Tibial nerve (tissue), 4 donors: ENCODE measurements around the gene LGI1. TPM values are rescaled to one million over a fixed set of nuclear protein-coding genes. Genes with fewer than 3 reads are reported as not detected.

Experiments used
- DNase-seq, 2 donors: peaks; one replicate each; pipeline ENCODE4 v3.0.0-alpha.2; 2019; ENCODE audit warnings: low spot score in 2 of 2
- H3K27ac ChIP-seq, 4 donors: fragments of 200-600 bp; sonication (generic) in 3 of 4; one replicate each; pipeline ENCODE4 v1.5.1; 2017 to 2019; ENCODE audit warnings: mild to moderate bottlenecking in 1 of 4
- H3K27me3 ChIP-seq, 2 donors: fragments of 200-600 bp; sonication (generic) in 1 of 2; one replicate each; pipeline versions ENCODE4 v1.5.1 to v1.6.0; 2017 to 2019
- H3K36me3 ChIP-seq, 3 donors: fragments of 200-600 bp; sonication (generic); one replicate each; pipeline ENCODE4 v1.5.1; 2018 to 2019
- H3K4me1 ChIP-seq, 4 donors: fragments of 200-600 bp; sonication (generic) in 3 of 4; one replicate each; pipeline ENCODE4 v1.5.1; 2017 to 2019
- H3K4me3 ChIP-seq, 4 donors: fragments of 200-600 bp; sonication (generic) in 3 of 4; one replicate each; pipeline ENCODE4 v1.5.1; 2017 to 2019; ENCODE audit warnings: mild to moderate bottlenecking in 1 of 4, moderate library complexity in 1 of 4
- H3K9me3 ChIP-seq, 4 donors: fragments of 200-600 bp; sonication (generic) in 3 of 4; one replicate each; pipeline ENCODE4 v1.5.1; 2017 to 2019
- CTCF ChIP-seq, 5 experiments: fragments of 200-600 bp in 3 of 5; fragments of 450-650 bp in 2 of 5; sonication (generic) in 3 of 5; IDR thresholded peaks; one replicate each; pipeline ENCODE4 v1.5.1; 2016 to 2019; ENCODE audit warnings: antibody characterized with exemption in 5 of 5, mild to moderate bottlenecking in 3 of 5, moderate library complexity in 2 of 5
- EP300 ChIP-seq, 2 donors: sonication (generic); formaldehyde crosslinking; IDR thresholded peaks; one replicate each; pipeline ENCODE4 v1.6.1; 2017; ENCODE audit warnings: antibody characterized with exemption in 2 of 2, mild to moderate bottlenecking in 1 of 2
- POLR2A ChIP-seq, 2 donors: fragments of 450-650 bp; IDR thresholded peaks; one replicate each; pipeline ENCODE4 v1.6.1; 2017; ENCODE audit warnings: antibody characterized with exemption in 2 of 2, mild to moderate bottlenecking in 2 of 2, moderate library complexity in 2 of 2
- WGBS, 2 donors: methylation state at CpG; one replicate each; pipeline ENCODE4 v1.1.5; 2018; 5-methylcytosine and 5-hydroxymethylcytosine counted together
- total RNA-seq, 4 donors: library from RNA; depleted of rRNA; stranded (reverse); fragments of >200 nt; gene quantifications; one replicate each; pipeline ENCODE4 v1.1.0, GENCODE V29; 2016

LGI1 gene
- total RNA-seq, 4 donors from 2014 or later = 8.4 to 21.0 (median 14.1) TPM

DNA sequence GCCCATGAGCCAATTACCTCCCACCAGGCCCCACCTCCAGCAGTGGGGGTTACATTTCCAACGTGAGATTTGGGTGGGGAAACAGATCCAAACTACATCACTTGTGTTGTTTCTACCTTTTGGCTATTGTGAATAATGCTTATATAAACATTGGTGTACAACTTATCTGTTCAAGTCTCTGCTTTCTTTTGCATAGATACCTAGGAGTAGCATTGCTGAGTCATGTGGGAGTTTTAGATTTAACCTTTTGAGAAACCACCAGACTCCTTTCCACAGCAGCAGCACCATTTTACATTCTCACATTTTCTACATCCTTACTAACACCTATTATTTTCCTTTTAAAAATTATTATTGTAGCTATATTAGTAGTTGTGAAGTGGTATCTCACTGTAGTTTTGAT lies 41.0 kb upstream of the LGI1 start:
- no peaks in the 10 kb centered on the region for H3K4me1 ChIP-seq
- no peak for DNase-seq
- TF ChIP-seq CTCF (IDR thresholded peaks at IDR 0.05) (no peak), POLR2A (IDR thresholded peaks at IDR 0.05) (no peak), EP300 (IDR thresholded peaks at IDR 0.05) (no peak)
- no peaks in the 10 kb centered on the region for H3K27me3 ChIP-seq
- H3K36me3 ChIP-seq = no peaks in the 10 kb centered on the region
- H3K27ac ChIP-seq = no peak overlapping the region
- H3K4me3 ChIP-seq = no peak overlapping the region
- 5 to 40% methylated on average over 1 of the region's 1 CpG for WGBS, 2 donors
- no peaks in the 10 kb centered on the region for H3K9me3 ChIP-seq

DNA sequence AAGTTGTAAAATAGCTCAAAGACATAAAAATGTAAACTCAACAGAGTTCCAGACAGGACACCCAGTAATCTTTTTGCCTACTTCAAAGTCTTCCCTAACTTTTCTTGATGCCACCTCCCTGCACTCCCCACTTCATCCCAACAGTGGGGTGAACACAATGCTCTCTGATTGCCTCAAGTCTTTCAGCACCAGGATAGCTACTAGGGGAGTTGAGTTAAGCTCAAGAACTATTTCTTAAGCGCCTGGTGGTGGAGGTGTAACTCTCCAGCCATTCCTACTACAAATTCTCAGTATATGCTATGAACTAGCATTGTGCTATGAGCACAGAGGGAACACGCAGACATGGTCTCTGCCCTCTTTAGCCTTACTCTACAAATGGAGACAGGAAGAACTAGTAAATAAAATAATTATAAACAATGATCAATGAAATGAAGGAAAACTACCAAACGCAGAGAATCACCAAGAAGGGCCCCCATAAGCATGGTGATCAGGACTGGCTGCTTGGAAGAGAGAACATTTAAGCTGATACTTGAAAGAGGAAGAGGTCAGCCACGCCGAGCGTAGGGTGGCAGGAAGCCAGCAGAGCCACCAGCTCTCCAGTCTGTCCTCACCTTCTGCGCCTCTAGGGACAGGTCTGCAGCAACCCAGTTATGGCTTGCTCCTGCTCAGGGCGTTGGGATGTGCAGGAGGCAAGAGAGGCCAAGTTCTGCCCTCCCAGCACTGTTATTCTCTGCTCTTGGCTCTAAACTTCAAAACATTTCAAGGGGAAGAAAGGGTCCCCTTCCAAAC lies 38.6 kb upstream of the LGI1 start:
- no peak overlapping the region for H3K4me3 ChIP-seq
- no peak overlapping the region for H3K27ac ChIP-seq
- H3K9me3 ChIP-seq = no peaks in the 10 kb centered on the region
- H3K36me3 ChIP-seq = no peaks in the 10 kb centered on the region
- no peaks in the 10 kb centered on the region for H3K27me3 ChIP-seq
- WGBS, 2 donors = 63 to 71% methylated on average over 8 of the region's 8 CpGs
- no peak for DNase-seq
- TF ChIP-seq CTCF (IDR thresholded peaks at IDR 0.05) (no peak), POLR2A (IDR thresholded peaks at IDR 0.05) (no peak), EP300 (IDR thresholded peaks at IDR 0.05) (no peak)
- H3K4me1 ChIP-seq = no peaks in the 10 kb centered on the region

GRCh38 chr10:93719901-93720300 lies 37.8 kb upstream of the LGI1 start:
- H3K27ac ChIP-seq = no peak overlapping the region
- no peaks in the 10 kb centered on the region for H3K27me3 ChIP-seq
- TF ChIP-seq CTCF (IDR thresholded peaks at IDR 0.05) (no peak), POLR2A (IDR thresholded peaks at IDR 0.05) (no peak)
- H3K9me3 ChIP-seq = no peaks in the 10 kb centered on the region
- no peaks in the 10 kb centered on the region for H3K4me1 ChIP-seq
- H3K36me3 ChIP-seq = no peaks in the 10 kb centered on the region
- H3K4me3 ChIP-seq = no peak overlapping the region
- 69 to 78% methylated on average over 3 of the region's 3 CpGs for WGBS, 2 donors
- no peak for DNase-seq

DNA sequence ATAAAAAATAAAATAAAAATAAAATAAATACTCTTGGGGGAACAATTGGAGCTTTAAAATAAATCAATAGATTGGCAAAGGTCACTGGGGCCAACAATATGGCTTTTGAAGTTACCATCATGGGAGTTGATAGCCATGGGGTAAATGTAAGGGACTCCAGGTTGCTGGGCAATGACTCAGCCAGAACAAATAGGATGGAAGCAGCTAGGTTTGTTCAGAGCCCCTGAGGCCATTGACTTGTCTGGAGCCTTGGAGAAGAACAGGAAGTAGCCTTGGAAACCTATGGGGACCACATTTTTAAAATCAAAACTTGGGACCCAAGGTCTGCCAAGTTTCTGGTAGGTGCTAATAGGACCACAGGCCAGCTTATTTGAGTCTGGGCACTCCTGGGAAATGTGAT lies 35.2 kb upstream of the LGI1 start:
- TF ChIP-seq POLR2A (IDR thresholded peaks at IDR 0.05) = no peak
- no peak for TF ChIP-seq EP300 (IDR thresholded peaks at IDR 0.05)
- no peak for TF ChIP-seq CTCF (IDR thresholded peaks at IDR 0.05)
- H3K4me1 ChIP-seq = no peaks in the 10 kb centered on the region
- DNase-seq = no peak
- no peaks in the 10 kb centered on the region for H3K9me3 ChIP-seq
- no peaks in the 10 kb centered on the region for H3K36me3 ChIP-seq
- H3K27ac ChIP-seq = no peak overlapping the region
- no peak overlapping the region for H3K4me3 ChIP-seq
- H3K27me3 ChIP-seq = peaks cover 0 to 5% of the 10 kb centered on the region in 2 donors

GRCh38 chr10:93723153-93723552 lies 34.6 kb upstream of the LGI1 start:
- peaks cover 0 to 5% of the 10 kb centered on the region in 2 donors for H3K27me3 ChIP-seq
- H3K9me3 ChIP-seq = no peaks in the 10 kb centered on the region
- no peak overlapping the region for H3K4me3 ChIP-seq
- H3K36me3 ChIP-seq = no peaks in the 10 kb centered on the region
- no peak overlapping the region for H3K27ac ChIP-seq
- no peak for DNase-seq
- H3K4me1 ChIP-seq = no peaks in the 10 kb centered on the region
- 85% methylated on average over 2 of the region's 2 CpGs for whole genome bisulfite sequencing, 2 donors
- TF ChIP-seq EP300 (IDR thresholded peaks at IDR 0.05) (no peak), CTCF (IDR thresholded peaks at IDR 0.05) (no peak)
